Fibroblast of skin of right quadriceps (primary cell): ENCODE results near the gene WWOX.

Experiments used
- DNase-seq: peaks from one replicate; pipeline ENCODE4 v3.0.0-alpha.2; 2013

The WWOX gene

DNA sequence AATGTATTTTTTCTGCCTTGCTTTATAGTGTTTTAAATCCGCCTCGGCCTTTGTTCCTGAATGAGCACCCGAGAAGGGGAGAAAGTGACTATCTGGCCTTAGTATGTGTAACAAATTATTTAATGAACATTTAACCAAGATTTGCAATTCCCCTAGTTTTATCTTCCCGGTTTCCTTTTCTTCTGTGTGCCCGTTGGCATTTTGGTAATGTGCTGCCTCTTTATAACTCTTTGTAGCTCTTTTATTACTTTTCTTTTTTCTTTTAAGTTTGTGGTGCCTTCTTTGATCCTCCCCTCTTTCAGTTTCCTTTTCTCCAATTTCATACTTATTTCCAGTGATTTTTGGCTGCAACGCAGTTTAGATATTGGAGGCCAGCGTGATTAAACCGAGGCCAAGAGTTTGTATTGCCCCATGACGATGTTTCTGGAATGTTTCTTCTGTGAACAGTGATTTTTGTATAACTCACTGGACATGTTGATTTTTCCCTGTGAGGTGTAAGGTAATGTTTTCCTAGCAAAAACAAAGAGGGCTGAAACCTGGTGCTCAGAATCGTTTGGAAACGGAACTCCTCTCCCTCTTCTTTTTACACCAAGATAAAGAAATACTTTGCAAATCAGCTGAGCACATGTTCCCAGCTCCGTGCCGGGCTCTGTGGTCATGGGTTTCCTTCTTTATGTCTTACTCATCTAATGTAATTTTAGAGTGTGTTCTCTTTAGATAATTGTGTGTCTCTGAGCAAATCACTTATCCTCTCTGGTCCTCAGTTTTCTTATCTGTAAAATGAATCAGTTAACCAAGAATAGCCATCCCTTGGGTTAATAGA, 344.3 kb downstream of the WWOX start:
- no peak for DNase-seq

DNA sequence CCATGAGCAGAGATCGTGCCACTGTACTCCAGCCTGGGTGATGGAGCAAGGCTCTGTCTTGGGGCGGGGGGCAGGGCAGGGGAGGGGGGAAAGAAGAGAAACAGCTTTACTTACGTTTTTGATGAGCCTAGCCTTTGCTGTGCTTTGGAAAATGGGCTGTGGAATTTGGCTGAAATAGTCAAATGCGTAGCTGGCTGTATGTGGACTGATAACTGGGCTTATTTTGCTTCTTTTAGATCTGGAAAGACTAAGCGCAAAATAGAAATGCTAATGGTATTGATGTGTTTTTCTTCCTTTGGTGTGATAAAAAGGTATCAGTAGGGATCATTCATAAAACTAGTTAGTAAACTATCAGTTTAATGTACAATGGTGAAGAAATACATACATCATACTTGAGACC, 346.4 kb downstream of the WWOX start:
- no peak for DNase-seq

DNA sequence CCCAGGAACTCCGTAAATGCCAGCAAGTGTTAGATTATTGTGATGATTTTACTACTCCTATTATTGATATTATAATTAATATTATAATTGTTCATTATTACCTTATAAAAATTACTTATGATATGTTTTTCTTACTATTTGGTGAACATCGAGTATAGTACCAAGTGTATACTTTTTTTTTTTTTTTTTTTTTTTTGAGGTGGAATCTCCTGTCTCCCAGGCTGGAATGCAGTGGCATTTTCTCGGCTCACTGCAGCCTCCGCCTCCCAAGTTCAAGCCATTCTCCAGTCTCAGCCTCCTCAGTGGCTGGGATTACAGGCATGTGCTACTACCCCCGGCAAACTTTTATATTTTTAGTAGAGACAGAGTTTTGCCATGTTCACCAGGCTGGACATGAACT, 347.0 kb downstream of the WWOX start:
- DNase-seq = no peak

DNA sequence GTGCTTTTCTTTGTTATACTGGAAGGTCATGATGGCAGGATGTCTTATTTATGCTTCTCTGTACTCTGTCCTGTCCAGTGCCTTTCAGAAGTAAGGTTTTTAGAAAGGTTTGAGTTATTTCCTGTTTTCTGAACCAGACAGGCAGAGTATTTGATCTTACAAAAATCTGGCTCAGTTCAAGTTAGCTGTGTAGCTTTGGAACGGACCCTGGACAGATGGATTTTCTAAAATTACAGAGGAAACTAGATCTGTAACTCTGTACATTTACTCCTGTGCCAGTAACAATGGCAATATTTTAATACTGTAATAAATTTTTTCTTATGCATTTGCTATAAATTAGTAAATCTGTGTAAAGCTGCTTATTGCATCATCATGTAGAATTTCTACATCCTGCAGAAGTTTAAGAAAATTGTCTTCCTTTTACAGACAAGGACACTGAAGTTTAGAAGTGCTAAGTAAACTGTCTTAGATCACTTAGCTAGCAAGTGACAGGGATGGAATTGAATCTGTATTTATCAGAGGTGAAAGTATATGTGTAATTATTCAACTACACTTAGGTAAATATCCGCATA, 347.6 kb downstream of the WWOX start:
- no peak for DNase-seq

DNA sequence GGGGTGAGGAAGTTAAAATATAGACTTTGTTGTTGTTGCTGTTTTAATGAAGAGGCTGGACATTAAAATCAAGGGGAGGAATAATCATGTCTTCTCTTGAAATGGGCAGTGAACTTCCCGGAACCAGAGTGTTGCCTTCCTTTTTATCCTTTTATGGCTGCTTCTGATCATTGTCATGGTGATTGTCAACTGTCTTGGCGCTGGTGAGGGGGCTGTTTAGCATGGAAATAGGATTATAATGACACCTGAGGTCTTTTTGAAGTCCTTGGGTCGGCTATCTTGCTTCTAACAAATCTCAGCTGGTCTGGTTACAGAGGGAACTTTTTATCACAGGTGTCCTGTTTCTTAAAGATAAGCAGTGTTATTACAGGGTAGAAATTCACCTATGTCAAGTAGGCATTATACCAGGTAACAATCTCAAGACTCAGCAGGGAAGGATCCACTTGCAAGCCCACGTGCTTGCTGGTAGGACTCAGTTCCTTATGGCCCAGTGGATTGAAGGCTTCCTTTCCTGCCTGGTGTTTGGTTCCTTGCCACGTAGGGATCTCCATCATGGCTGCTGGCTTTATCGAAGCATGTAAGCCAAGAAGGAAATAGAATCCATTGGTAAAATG, 349.3 kb downstream of the WWOX start:
- DNase-seq = no peak

DNA sequence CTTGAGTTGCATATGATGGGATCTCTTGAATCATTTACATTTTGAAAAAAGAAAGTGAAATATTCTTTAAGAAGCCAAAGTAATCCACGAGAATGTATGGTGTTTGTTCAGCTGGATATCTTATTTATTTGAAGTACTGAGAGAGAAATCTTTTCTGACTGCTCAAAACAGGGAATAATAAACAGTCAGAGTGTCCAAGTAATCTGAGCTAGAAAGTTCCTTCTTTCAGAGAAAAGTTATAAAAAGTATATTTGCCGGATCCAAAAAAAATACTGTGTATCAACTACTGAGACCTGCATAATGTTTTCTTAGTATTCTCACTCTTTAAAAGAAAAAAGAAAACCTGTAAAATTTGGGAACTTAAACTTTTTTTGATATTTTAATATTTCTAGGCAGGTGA, 350.8 kb downstream of the WWOX start:
- DNase-seq = no peak

DNA sequence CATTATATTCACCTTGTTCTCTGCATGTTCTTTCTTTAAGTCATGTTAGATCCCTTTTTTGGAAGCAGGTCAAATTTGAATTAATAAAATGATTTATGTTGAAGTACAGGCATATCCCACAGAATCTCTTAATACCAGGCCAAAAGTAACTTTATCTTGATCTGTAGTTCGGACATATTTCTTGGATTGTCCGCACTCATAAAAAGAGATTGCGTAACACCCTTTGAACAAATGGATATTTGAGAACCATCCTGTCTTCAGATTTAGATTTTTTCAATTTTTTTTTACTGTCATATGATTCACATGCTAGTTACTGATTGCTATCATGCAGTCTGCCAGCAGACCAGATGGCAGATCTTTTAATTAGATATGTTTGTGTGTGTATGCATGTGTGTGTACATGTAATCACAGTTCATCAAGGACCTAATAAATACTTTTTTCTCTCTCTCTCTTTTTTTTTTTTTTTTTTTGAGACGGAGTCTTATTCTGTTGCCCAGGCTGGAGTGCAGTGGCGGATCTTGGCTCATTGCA, 352.6 kb downstream of the WWOX start:
- DNase-seq = no peak

DNA sequence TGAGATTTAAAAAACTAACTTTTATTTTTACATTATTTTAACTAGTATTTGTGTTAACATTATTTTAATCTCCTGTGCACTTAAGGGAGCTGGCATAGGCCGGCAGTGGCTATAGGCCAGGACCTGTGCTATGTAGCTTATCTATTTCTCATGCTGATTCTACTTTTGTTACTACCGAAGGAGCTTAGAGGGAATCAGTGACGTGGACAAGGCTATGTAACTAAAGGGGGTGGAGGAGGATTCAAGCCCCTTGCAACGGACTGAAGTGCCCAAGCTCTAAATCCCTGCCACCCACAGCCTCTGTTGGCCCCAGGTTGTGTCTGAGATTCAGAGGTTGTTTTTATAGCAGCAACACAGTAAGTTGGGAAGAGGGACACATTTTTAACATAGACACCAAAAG, 356.4 kb downstream of the WWOX start:
- DNase-seq = no peak

DNA sequence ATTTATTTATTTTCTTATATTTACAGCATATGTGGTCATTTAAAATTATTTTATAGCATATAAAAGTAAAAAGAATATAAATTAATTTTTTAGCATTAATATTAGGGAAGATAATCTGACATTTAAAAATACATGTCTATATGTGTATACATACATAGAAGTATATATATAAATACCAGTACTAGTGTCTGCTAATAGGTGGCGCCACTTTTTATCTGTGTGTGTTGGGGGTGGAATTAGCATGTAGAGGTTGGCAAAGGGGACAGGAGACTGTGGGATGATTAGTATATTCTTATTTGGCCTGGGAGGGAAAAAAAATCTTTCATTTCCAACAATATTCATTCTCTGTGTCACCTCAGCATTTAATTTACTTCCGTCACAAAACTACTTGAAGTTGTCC, 359.1 kb downstream of the WWOX start:
- DNase-seq = no peak

DNA sequence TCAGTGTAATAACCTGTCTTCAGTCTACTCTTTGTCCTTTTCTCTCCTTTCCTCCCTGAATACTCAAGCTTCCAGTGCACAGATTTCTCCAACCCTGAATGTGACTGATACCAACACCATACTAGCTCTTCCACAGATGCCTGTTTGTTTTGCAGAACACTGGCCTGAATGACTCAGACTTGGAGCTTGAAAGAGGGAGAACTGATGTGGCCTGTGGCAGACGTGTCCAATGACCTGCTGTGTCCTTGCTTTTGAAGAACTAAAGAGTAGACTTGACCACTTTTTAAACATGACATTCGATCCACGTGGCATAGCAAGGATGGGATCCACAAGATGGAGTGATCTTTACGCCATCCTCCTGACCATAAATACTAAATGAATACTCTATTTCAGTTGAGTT, 361.0 kb downstream of the WWOX start:
- no peak for DNase-seq

DNA sequence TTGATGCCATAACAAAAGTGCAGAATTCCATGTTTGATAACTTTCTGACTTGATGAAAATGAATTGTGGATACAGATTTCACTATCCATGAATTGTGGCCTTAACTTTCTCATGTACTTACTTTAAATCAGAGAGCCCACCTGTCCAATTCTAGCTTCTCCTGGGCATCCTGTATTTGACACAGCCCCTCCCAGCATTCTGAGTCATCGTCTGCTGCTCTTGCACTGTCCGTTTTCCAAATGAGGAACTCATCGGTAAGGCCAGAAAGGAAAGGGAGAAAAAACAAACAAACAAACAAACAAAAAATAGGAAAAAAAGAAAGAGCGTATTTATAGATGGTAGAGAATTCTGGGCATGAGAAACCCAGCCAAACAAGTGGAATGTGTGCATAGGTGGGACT, 361.6 kb downstream of the WWOX start:
- no peak for DNase-seq

DNA sequence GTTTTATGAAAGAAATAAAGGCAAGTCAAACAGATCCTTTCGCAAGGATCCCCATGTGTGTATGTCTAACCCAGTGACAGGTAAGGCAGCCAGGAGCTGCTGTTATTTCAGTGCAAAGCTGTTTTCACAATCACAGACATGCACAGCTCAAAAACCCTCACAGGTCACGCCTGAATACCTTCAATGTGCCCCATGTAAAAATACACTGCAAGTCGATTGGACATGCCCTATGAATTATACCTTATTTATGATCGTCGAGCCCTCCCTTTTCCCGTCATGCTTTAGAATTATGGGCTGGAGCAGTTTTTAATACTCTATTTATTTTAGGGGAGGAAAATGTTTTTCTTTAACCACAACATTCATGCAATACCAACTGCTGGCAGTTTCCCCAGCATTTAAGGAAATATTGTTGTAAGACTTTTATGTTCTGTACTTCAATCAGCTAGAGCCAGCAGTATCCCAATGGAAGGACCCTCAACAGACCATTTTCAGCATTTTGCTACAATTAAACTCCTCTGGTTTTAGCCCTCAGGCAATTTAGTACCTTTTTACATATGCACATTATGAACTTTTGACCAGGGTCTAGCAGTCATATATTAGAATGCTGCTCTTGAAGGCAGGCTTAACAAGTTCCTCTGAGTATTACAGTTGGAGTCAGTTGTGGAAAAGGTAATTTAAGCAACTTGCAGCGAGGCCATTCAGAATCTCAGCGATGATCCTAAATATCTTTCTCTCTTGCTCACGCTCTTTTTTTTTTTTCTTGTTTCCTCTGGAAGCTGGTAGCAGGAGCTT, 362.2 kb downstream of the WWOX start:
- DNase-seq = peak; percentile 6

DNA sequence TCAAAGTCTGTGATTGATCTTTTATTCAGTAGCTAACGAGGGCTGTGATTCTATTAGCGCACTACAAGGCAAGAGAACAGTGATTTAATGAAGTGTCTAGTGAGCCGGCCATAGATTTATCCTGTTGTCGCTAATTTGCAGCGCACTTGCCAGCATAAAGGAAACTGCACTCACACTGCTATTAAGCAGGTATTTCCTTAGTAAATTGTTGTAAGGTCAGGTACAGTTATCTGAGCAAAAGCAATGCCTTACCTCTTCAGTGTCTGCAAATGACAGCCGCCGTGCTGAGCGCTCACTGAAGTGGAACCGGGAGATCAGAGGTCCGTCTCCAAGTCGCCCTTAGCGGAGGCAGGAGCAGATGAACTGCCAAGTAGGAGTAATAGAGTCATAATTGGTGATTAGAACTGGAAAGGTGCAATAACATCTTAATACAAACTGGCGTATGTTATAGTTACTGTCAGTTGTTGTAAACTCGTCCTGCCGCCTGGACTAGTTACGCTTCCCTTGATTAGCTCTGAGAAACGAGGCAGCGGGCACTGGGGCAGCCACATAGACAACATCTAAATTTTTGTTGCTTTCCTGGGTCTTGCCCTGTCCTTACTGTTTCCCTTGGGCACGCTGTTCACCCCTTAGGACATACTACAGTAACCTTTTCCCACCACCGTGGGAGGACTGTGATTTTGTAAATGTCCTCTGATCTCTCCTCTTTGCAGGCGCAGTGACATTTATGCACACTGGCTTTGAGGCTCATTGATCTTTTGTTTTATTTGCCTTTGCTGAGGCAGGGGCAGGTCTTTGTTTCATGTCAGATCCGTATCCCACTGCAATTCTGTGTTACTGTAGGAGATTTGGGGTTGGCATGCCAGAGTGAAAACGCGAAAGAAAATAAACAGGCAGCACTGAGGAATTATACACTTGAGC, 363.1 kb downstream of the WWOX start:
- no peak for DNase-seq

DNA sequence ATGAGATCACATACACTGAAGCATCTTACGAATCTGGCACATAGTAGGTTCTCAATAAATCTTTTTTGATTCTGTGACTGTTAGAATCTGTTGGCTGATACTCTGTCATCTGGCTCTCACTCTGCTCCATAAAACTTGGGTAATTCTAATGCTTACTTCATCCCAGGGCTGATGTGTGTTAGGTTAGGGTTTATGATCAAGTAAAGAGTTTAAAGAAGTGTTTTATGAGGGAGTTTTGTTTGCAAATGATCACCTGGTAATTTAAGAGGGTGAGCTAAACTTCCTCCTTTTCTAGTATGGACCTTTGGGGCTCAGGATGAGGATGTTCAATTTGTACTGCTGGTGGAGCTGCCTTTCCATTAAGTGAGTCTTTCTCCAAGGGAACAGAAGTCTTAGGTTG, 364.1 kb downstream of the WWOX start:
- DNase-seq = no peak

DNA sequence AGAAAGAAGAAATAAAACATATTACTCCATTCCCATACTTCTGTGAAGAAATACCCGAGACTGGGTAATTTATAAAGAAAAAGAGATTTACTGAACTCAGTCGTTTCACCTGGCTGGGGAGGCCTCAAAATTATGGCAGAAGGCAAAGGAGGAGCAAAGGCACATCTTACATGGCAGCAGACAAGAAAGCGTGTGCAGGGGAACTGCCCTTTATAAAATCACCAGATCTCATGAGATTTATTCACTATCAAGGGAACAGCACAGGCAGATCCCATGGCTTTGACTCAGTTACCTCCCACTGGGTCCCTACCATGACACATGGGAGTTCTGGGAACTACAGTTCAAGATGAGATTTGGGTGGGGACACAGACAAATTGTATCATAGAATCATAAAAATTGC, 365.4 kb downstream of the WWOX start:
- no peak for DNase-seq

DNA sequence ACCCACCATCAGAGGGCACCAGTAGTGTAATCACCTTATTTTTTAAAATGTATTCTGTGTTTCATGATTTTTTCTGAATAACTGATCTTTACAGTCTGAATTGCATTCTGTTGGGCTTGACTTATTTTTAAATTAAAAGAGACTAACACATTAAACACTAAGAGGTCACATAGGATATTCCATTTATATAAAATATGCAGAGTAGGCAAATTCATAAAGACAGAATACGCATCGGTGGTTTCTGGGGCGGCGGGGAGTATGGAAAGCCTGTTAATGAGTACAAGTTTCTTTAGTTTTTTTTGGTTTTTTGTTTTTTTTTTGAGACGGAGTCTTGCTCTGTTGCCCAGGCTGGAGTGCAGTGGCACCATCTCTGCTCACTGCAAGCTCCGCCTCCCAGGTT, 366.3 kb downstream of the WWOX start:
- DNase-seq = no peak

DNA sequence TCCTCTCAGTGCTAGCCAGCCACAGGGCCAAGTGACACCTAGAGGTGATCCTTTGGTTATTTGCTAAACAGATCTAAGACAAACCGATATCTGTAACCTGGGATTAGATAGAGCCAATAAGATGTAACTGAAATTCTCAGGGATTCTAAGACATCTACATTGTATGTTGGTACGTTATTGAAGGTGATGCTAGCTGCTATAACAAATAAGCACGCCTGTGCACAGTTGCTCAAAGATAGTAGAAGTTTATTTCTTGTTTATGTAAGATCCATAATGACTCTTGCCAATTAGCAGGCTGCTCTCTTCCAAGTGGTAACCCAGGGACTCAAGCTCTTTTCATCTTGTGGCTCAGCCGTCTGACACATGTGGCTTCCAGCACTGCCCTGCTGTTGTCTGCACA, 370.3 kb downstream of the WWOX start:
- DNase-seq = no peak

DNA sequence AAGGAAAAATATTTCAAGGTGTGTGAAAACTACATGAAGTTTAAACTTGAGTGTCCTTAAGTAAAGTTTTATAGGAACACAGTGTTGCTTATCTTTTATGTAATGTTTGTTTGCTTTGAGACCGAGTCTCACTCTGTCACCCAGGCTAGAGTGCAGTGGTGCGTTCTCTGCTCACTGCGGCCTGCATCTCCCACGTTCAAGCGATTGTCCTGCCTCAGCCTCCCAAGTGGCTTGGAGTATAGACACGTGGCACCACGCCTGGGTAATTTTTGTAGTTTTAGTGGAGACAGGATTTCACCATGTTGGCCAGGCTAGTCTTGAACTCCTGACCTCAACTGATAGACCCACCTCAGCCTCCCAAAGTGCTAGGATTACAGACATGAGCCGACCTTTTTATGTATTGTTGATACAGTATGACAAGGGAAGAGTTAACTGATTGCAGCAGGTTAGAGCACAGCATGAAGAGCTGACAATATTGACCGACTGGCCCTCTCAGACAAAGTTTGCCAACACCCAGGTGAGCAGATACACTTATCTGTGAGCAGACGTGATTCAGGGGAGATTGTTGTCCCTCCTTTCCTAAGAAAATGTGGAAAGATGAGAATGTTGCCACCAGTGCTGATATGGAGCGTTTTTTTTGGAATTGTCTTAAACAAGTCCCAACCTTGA, 373.7 kb downstream of the WWOX start:
- DNase-seq = no peak

DNA sequence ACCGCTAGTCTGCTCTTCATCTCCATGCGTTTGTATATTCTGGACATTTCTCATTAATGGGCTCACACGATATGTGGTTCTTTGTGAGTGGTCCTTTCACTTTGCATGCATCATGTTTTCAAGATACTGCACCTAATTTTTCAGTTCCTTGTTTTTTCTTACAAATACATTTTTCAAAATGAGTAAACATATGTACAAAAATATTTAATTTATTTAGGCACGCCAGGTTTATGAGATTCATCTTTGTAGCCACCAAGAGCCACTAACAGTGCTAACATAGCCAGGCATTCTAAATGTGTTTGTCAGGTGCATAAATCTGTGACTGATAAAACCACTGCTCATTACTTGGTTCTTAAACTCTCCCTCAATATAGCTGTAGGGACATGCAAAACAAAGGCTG, 375.3 kb downstream of the WWOX start:
- DNase-seq = no peak

DNA sequence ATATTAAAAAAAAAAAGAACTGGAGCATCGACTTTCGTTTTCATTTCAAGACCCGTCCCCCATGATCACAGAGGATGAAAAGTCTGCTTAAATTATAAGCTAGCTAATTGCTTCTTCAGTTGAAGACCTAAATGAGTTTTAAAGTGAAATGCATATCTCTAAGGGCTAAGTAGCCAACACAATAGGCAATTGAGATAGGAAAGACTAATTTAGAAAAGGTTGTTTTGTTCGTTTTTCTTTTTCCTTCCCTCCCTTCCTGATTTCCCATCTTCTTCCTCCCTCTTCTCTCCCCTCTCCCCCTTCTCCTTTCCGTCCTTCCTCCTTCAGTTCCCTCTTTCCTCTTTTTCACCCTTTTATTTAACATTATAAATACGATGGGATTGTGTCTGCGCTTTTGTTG, 377.2 kb downstream of the WWOX start:
- no peak for DNase-seq

DNA sequence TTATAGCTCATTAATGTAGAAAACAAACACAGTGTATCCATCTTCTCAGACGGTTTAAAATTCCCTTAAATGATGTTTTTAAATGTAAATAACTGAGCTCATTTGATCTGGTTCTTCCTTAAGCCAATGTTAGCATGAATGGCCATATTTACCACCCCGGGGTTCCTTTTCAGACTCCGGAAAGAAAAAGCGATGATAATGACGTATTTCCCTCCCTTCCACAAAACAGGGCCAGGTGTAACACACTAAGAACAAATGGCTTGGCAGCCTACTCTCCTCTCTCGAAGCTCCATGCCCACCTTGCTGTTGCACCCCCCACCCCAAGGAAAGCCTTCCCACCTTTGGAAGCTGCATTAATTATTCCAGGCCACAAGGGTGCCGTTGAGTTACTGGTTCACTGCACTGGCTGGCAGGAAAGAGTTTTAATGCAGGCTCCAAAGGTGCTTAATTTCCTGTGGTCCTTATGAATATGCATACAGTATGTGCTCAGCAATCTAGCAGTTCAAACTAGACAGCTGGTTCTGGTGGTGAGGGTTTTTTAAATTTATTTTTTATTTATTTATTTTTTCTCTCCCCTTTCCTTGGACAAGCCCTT, 378.9 kb downstream of the WWOX start:
- DNase-seq = no peak
